Activated gamma-delta T cell (primary cell): ENCODE measurements around the gene GPR50.

Experiments used
- DNase-seq: peaks from one replicate; lab custom pipeline; 2025; lab: John Stamatoyannopoulos, UW
- total RNA-seq, 2 donors: gene quantifications; one replicate each; lab custom pipeline; 2026; lab: John Stamatoyannopoulos, UW

The GPR50 gene
- 0 reads per million in 2 donors for total RNA-seq

DNA sequence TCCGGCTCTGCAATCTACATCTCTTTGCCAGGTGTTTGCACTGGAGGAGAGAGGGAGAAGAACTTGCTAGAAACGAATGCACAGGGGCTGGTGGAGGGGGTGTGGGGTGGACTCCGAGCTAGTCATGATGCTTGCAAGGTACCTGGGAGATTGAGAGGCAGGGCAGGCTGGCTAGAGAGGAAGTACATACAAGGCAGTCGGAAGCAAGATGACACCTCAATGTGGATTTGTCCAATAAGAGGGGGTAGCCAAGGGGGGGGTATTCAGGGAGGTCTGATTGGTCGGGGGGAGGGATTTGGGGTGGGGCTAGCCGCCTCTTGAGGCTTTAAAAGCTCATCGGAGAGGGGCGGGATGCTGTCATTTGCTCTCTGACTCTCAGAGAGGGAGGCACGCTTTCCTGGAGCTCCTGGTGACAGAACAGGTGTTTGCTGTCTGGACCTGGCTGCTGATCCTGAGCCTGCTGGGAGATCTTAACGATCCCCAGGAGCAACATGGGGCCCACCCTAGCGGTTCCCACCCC lies at the start of gene GPR50:
TSS of gene GPR50 (plus strand) at position 354 of the 520 bp plus-strand sequence. CDS start at position 492, 138 bp downstream.
- no peak for DNase-seq

DNA sequence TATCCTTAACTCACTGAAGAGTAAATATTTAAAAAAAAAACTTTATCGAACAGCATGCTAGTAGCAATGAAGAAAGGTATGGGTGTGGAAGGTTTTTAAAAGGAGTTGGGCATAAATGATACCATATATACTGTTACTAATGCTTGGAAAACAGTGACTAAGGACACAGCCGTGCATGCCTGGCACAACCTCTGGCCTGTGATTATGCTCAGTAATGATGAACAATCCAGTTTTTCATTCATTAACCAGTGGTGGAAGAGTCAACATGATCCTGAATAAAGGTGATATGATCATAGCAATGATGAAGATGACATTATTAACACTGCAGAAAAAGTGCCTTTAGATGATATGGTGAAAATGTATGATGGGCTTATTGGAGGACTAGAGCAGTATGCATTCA lies 43.9 kb upstream of the GPR50 start:
- no peak for DNase-seq

DNA sequence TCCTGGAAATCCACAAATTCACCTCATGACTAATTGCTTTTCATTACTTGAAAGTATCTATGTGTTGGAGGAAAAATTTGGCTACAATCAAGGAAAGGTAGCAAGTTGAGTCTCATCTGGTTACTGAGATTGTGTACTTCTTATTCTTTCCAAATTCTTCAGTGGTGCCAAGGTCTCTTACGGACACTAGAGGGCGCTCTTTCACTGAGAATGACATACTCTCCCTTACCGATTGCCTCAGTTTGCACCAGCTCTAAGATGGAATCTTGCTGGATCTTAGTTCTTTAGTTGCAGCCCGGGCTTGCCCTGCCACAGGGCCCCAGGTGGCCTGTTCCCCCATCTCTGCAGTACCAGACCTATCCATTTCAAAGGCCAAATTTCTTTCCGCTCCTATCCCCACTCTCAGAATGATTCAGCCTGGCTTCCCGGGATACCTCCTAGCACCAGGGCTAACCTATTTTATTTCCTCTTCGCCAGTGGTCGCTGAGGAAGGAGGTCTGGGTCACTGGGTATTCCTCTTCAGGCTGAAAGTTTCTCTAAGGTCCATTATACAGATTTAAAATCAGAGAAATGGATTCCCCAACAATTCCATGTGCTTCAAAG lies 24.6 kb upstream of the GPR50 start:
- no peak for DNase-seq

DNA sequence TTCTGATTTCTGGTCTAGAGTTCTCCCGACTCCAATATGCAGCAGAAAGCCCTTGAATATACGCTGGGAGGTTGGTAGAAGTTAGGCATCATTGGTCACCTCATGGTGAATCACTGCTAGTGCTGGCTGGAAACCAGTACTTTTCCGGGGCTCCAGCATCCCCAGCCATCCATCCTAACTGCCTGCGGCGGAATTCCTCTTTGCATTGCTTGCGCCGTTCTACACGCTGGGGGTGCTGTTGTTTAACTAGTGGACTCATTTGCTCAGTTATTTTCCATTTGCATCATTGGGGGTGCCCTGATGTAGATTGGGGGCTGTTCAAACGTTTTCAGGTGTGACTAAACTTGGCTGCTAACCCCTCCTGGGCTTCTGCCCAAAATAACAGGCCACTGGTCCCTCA lies 23.3 kb upstream of the GPR50 start:
- DNase-seq, result no peak

DNA sequence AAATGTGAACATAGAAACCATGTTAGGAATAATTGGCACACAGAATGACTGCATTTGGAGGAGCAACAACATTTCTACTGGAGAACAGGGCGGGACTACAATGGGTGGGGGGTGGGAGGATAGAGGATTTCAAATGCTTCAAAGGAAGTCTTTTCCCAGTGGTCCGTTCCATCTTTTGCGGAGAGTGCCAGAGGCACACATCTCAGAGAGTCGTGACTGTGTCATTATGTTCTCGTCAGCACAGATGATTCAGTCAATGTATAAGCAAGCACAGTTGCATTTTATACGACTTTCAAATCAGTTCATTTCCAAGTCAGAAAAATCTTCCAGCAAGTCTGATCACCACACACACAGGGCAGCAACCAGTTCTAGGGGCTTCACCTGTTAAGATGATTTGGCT lies 22.7 kb upstream of the GPR50 start:
- DNase-seq, result no peak

DNA sequence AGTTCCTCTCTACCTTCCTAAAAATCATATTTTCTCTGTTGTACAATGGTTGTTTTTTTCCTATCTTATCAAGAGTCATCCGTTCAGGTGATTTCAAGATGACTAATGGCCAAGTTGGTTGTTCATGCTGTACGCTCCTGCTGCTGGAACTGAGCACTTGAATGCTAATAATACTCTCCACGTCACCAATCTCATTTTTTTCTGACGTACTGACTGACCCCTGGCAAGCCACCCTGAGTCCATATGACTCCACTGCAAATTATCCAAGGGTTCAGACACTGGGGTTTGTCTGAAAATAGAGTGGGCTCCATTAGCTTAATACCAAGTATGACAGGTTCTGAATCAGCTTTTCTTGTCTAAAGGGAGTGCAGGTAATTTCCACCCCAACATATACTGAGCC lies 21.1 kb upstream of the GPR50 start:
- no peak for DNase-seq

DNA sequence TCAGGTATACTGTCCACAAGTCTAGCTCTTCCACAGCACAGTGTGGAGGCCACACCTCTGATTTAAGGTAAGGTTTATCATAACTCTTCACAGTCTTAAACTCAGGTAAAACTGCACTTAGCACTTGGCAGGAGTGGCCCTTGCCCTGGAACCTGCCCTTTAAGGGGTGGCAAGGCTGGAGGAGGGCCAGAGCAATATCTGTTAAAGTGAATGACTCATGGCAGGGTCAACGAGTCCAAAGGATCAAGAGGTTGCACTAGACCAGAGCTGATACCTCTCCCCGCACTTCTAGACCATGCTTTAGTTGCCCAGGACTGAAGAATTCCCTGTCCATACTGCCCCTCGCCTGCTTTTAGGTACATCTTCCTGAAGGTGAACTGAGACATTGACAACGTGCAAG lies 14.7 kb upstream of the GPR50 start:
- no peak for DNase-seq

DNA sequence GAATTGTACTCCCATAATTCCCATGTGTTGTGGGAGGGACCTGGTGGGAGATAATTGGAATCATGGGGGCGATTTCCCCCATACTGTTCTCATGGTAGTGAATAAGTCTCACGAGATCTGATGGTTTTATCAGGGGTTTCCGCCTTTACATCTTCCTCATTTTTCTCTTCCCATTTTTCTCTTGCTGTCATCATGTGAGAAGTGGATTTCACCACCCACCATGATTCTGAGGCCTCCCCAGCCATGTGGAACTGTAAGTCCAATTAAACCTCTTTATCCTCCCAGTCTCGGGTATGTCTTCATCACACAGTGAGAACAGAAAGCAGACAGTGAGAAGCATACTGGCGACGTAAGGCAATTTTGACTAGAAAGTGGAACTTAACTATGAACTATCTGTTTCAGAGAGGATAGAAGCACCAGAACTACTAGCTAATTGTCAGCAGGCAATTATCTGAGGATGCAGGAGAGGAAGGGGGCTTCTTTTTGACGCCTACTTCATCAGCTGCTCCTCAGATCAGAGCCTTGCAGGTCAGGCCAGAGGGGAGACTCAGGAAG lies 8.5 kb upstream of the GPR50 start:
- no peak for DNase-seq

DNA sequence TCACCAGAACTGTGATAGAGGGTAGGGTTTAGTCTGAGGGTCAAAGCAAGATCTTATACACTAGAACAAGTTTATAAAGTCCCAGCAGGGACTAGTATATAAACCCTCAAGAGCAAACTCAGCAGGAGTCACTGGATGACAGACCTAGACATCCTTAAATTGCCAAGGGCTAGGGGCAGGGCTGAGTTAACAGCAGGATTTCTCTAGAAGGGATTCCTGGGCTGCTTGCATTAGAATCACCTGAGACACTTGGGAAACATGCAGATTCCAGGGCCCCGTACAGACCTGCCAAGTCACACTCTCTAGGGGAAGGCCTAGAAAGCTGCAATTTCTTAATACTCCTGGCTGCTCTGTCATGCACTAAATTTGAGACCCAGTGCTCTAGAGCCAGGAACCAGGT lies 6.6 kb upstream of the GPR50 start:
- DNase-seq, result no peak

DNA sequence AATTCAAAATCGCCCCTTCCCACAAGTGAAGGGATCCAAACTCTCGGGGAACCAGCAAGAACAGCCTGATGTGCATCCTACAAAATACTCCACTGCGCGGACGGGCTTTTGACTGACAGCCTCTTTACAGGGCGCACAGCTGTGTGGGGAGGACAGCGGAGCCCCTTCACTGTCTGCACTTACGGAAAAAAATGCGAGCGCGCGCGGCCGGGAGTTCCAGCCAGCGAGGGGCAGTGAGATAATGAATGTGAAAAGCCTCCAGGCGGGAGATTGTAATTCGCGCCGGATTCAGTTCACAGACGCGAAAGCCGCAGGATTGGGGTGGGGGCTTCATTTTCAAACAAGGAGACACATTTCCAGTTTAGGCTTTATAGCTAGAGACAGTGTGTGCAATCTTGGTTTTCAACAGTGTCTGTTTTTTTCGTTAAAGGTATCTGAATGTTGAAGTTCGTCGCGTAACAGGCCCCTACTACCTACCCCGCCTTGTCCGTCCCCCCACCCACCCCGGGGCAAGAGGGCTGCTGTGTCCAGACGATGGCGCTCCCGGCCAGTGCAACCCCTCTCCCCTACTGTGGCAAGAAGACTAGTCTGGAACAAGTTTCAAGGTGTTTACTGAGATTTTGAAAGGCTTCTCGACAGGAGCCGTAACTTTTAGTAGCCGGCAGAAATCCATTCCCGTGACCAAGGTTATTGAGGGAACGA lies 1.7 kb upstream of the GPR50 start:
- DNase-seq, result no peak

DNA sequence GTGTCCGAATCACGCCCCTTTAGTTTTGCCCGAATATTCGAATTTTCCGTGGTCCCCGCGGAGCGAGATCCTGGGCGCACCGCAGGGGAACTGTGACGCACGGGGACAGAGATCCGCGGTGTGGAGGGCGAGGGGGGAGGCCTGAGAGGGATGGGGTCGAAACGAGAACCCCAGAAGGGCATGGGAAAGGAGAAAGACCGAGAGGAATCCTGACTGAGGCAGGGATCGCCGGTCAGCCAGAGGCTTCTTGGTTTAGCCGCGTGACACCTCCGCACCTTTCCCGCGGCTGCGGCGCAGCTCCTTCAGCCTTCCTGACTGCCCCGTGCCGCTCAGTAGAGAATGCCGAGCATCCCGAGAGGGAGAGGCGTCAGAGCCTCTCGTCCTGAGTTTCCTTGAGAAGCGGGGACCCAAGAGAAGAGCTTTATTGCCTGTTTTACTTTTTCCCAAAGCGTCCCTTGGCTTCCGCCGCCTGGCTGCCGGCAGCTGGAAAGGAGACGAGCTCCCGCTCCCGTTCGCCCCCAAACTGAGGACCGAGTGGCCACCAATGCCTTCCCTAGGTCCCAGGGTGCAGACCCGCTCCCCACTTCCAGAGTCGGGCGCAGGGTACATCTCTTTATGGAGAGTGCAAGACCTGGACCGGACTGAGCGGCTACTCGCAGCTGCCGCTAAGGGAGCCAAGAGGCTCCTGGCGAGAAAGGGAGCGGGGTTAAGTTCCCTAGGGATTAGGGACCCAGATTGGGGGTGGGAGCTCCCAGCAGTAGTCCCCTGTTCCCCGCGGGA lies 911 bp upstream of the GPR50 start:
- DNase-seq, result no peak

DNA sequence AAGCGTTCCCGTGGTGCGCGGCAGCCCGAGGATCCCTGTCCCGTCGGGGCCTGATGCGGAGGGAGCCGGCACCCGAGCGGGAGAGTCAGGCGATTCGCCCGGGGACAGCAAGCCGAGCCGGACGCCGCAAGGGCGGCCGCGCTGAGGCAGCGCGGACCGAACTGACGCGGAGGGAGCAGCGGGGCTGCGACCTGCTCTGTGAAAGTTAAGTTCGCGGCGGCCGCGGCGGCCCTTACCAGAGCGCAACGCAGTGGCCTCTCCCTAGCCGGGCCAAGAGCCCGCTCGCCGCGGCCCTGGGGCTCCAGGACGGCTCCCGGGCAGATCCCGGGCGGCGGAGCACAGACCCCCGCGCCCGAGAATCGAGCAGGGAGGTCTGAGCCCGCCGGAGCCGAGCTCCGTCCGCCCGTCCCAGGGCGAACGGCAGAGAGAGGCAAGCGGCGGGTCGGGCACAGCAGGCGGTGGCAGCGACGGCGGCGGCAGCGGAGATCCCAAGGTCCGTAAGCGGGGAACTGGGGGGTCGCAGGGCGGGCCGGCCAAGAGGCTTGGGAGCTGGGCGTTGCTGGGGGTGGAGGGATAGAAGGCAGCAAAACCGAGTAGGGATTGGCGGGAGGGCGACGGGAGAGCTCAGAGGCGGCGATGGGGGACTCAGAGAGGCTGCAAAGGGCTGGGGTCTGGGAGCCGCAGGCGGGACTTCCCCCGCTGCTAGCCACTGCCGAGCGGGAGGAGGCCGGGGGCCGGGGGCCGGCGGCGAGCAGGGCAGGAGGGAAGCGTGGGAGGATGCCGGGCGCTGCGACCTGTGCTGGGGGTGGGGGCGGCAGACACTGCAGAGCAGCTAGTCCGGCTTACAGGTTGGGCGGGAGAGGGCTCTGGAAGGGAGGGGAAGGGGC lies 1.0 kb downstream of the GPR50 start:
- DNase-seq, result no peak

DNA sequence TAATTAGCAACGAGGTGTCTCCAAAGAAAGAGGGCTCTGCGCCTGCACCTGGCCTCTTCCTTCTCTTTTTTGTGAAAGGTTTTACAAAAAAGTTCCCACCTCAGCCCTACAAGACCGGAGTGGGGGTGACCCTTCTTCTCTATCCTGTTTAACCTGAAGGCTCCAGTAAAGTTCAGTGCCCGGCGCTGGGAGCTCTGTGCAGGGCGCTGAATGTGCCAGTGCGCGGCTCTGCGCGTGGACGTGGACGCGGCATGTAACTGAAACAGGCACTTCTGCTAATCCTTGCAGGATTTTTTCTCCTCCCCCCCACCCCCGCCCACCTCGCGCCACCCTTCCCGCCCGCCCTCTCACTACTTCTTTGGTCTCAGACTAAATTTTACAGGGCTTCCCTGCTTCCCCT lies 2.4 kb downstream of the GPR50 start:
- DNase-seq, result no peak

DNA sequence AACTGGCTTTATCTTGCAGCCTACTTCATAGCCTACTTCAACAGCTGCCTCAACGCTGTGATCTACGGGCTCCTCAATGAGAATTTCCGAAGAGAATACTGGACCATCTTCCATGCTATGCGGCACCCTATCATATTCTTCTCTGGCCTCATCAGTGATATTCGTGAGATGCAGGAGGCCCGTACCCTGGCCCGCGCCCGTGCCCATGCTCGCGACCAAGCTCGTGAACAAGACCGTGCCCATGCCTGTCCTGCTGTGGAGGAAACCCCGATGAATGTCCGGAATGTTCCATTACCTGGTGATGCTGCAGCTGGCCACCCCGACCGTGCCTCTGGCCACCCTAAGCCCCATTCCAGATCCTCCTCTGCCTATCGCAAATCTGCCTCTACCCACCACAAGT lies 4.0 kb downstream of the GPR50 start:
- no peak for DNase-seq

DNA sequence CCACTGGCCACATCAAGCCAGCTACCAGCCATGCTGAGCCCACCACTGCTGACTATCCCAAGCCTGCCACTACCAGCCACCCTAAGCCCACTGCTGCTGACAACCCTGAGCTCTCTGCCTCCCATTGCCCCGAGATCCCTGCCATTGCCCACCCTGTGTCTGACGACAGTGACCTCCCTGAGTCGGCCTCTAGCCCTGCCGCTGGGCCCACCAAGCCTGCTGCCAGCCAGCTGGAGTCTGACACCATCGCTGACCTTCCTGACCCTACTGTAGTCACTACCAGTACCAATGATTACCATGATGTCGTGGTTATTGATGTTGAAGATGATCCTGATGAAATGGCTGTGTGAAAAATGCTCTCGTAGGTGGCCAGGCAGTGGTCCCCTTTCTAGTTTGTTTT lies 4.7 kb downstream of the GPR50 start:
- DNase-seq, result no peak

DNA sequence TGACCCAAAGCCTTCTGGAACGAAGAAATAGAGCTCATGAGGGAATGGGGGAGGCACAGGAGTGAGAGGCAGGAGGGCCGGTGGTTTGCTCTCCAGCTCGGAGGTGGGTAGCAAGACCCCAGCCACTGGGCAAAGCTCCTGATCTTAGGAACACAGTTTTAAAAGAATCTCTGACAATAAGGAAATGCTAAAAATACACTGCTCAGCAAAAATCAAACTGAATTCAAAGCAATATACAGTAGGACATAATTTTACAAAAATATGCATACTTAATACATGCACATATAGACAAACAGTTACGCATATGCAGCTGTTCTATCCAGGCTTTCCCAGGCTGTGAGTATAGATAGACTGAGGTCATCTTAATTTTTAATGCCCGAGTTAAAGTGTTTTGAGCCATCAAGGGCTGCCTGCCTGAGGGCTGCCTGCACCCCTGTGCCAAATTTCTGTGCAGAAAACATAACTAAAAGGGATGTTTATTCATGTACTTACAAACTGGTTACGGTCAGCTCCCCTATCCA lies 6.9 kb downstream of the GPR50 start:
- no peak for DNase-seq

DNA sequence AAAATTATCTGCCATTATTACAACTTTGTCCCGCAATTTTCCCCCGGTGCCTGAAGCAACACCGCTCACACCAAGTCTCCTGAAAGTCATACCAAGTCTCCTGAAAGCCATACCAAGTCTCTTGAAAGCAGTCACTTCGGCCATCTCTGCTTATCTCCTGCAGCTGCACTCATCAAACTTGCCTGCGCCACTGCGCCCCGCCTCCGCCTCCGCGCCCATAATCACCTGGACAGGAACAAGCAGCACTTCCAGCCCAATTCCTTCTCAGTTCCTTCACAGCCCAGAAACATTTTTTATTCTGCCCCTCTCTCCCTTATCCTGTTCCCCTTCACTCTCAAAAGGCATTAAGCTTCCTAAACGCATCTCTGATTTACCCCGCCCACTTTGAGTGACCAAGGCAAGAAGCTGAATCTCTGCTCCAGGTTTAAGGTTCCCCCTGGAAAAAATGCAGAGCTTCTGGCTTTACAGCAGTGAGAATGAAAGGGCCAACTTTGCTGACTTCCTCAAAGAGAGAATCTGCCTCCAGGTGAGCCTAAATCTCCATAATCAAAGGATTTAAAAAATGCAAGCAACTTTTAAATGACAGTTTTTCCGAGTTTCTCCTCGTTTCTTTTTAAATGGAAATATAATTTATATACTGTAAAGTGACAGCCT lies 7.7 kb downstream of the GPR50 start:
- DNase-seq, result no peak

DNA sequence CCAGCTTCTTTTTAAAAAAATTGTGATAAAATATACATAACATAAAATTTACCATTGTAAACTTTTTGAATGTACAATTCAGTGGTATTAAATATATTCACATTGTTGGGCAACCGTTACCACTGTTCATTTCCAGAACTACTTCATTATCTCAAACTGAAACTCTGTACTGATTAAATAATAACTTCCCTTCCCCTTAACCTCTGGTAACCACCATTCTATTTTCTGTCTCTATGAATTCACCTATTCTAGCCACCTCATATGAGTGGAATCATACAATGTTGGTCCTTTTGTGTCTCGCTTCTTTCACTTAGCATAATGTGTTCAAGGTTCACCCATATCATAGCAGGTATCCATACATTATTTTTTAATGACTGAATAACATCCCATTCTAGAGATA lies 8.3 kb downstream of the GPR50 start:
- DNase-seq, result no peak

DNA sequence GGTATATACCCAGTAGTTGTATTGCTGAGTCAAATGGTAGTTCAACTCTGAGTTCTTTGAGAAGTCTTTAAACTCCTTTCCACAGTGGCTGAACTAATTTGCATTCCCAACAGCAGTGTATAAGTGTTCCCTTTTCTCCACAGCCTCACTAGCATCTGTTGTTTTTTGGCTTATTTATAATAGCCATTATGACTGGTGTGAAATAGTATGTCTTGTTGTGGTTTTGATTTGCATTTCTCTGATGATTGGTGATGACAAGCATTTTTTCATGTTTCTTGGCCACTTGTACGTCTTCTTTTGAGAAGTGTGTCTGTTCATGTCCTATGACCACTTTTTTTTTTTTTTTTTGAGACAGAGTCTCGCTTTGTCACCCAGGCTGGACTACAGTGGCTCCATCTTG lies 30.5 kb downstream of the GPR50 start:
- DNase-seq, result no peak

DNA sequence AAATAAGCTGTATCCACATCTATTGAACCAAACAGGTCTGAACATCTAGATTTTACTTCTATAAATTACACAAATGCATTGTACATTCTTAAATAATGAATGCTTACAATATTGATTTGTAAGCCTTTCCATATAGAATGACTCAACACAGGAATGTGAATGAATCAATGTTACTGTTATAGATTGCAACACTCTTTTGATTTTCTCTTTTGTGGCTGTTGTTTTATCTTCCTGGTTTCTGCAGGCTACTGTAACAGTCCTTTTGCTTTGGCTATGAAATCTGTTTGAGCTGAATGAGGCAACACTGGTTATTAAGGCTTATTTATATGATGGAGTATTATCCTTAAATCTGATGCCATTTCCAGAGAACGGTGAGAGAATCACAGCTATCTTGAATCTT lies 49.5 kb downstream of the GPR50 start:
- DNase-seq, result no peak

DNA sequence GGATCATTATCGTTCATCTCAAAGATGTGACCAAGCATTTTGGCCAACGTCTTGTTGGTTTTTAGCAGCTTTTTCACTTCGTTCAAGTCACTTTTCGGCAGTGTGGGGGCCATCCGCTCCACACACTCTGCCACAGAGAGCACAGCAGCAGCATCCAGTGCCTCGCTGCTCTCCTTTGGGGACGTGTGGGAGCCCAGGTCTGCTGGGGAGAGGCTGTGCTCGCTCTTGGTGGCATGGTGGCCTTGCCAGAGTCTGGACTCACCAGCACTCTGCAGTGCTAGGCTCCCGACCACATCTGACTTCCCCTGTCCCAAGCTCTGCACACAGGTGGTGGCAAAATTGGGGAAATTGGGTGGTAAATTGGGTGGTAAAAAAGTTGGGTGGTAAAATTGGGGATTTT lies 50.6 kb downstream of the GPR50 start:
- no peak for DNase-seq
